Fibroblast of mammary gland (primary cell): ENCODE data around the gene ATXN1.
A peak's percentile ranks its signal among the peaks of the same experiment; 100 is the strongest.

Experiments
- DNase-seq: peaks from one replicate; pipeline ENCODE4 v3.0.0-alpha.2; 2010; ENCODE audit warnings: low read depth
- H3K4me3 ChIP-seq: 2 replicates; pipeline ENCODE4 v1.5.1; 2011; ENCODE audit warnings: low read depth, mild to moderate bottlenecking, low read length, moderate library complexity; ENCODE audit not compliant: control insufficient read depth
- CTCF ChIP-seq: conservative IDR thresholded peaks from 2 replicates; pipeline ENCODE4 v1.5.1; 2011; ENCODE audit warnings: low read depth, low read length, inconsistent platforms; ENCODE audit not compliant: control insufficient read depth, insufficient read depth

Gene ATXN1

GRCh38 chr6:16329233-16329632 lies 432.0 kb downstream of the ATXN1 start:
- no peak for TF ChIP-seq CTCF
- H3K4me3 ChIP-seq = no peak overlapping the region
- DNase-seq = no peak

GRCh38 chr6:16327777-16328325 lies 433.4 kb downstream of the ATXN1 start:
- no peak overlapping the region for H3K4me3 ChIP-seq
- no peak for TF ChIP-seq CTCF
- DNase-seq = no peak

- TF ChIP-seq CTCF = no peak
- DNase-seq = no peak
- no peak overlapping the region for H3K4me3 ChIP-seq
Observed at GRCh38 chr6:16326971-16327776, 434.1 kb downstream of the ATXN1 start.

- DNase-seq = no peak
- H3K4me3 ChIP-seq = no peak overlapping the region
- TF ChIP-seq CTCF = no peak
Observed at GRCh38 chr6:16326531-16326930, 434.7 kb downstream of the ATXN1 start.

GRCh38 chr6:16324606-16325225 lies 436.5 kb downstream of the ATXN1 start:
- no peak for TF ChIP-seq CTCF
- H3K4me3 ChIP-seq = no peak overlapping the region
- DNase-seq = peak; percentile 58

- no peak for DNase-seq
- TF ChIP-seq CTCF = no peak
- H3K4me3 ChIP-seq = no peak overlapping the region
Observed at GRCh38 chr6:16324184-16324583, 437.1 kb downstream of the ATXN1 start.
